Psoas muscle (tissue), 8 donors: Measurements from ENCODE around the gene CEP85. TPM values are rescaled to one million over a fixed set of nuclear protein-coding genes. Genes with fewer than 3 reads are reported as not detected.

Experiments used
- ATAC-seq, 4 donors: fragments of 200-7000 bp; cut with Tn5 transposase; one replicate each; pipeline ENCODE4 v1.9.1; 2020; ENCODE audit warnings: moderate library complexity in 3 of 4, mild to moderate bottlenecking in 2 of 4
- DNase-seq, 2 donors: peaks; one replicate each; pipeline ENCODE4 v3.0.0-alpha.2; 2020
- H3K27ac ChIP-seq: fragments of 200-600 bp; one replicate; pipeline ENCODE4 v1.8.0; 2022
- H3K27me3 ChIP-seq, 3 donors: fragments of 200-600 bp in 1 of 3; one replicate each; pipeline versions ENCODE4 v1.6.1 to v1.8.0; 2013 to 2022; ENCODE audit warnings: low read length in 2 of 3, mild to moderate bottlenecking in 2 of 3, moderate library complexity in 1 of 3; ENCODE audit not compliant: insufficient read depth in 3 of 3
- H3K36me3 ChIP-seq, 2 donors: fragments of 200-600 bp in 1 of 2; one replicate each; pipeline versions ENCODE4 v1.6.1 to v1.8.0; 2013 to 2022; ENCODE audit warnings: low read depth in 1 of 2, mild to moderate bottlenecking in 1 of 2, moderate library complexity in 1 of 2; ENCODE audit not compliant: insufficient read depth in 1 of 2
- H3K4me1 ChIP-seq: fragments of 200-600 bp; one replicate; pipeline ENCODE4 v1.8.0; 2022
- H3K4me3 ChIP-seq: fragments of 200-600 bp; one replicate; pipeline ENCODE4 v1.8.0; 2022; ENCODE audit warnings: mild to moderate bottlenecking
- H3K9me3 ChIP-seq: fragments of 200-600 bp; one replicate; pipeline ENCODE4 v1.8.0; 2022
- CTCF ChIP-seq: fragments of 200-600 bp; IDR thresholded peaks from one replicate; pipeline ENCODE4 v1.8.0; 2022; ENCODE audit warnings: antibody characterized with exemption
- WGBS, 3 donors: extraction: QIAGEN DNeasy Blood & Tissue Kit; methylation state at CpG; one replicate each; pipeline versions ENCODE4 v1.1.6 to v1.1.7; 2013; 5-methylcytosine and 5-hydroxymethylcytosine counted together
- intact Hi-C, 2 donors: fragments of 100-400 bp; cut with DNase I; formaldehyde crosslinking; loops; one replicate each; pipeline versions ENCODE4 v1.11.0 to v1.14.2; 2022
- polyA plus RNA-seq, 3 donors: library from polyadenylated mRNA; stranded (reverse); fragments of 200-250 nt; gene quantifications; one replicate each; pipeline ENCODE4 v1.2.3, GENCODE V29; 2013
- total RNA-seq, 4 donors: library from RNA; stranded (reverse); fragmentation: NEBNext Ultra II Directional in 2 of 4; extraction: Animal tissue kit (Norgen Biotek cat#: 25700) in 2 of 4; gene quantifications; one replicate each; pipeline versions ENCODE4 v1.2.1 to v1.2.4, GENCODE V29; 2021 to 2023
- donor health status: healthy with polysubstance abuse.
- donor health status: DM: no; HTN: no; CAD: no; lungs with moderate emphysema.
- donor health status: Bipolar disorder and iron deficiency.
- donor health status: healthy.
- donor health status: DM: yes; HTN: yes; CAD: no.
- donor health status: DM: no; HTN: no; CAD: no.
- donor health status: DM: no; HTN: no; CAD: no.
- donor health status: DM: yes; HTN: yes; CAD: no.

CEP85 gene
- total and polyA plus RNA-seq, 7 donors, result 14.8 to 52.5 (median 24.2) TPM

- H3K36me3 ChIP-seq, result no peaks in the 10 kb centered on the region
- DNase-seq (no peak), ATAC-seq (no peak)
- H3K4me3 ChIP-seq, result no peak overlapping the region
- no peak for TF ChIP-seq CTCF
- peaks cover 31% of the 10 kb centered on the region for H3K4me1 ChIP-seq
- no peaks in the 10 kb centered on the region for H3K27me3 ChIP-seq
- no peaks in the 10 kb centered on the region for H3K9me3 ChIP-seq
- intact Hi-C loops, result loop anchor here in 1 of 2 donors (2.0 kb wide), 1 partner anchor 33 kb away; no protein-coding TSS in a partner anchor
- H3K27ac ChIP-seq, result no peak overlapping the region
- WGBS, 3 donors, result 82 to 88% (median 86%) methylated on average over 5 of the region's 5 CpGs
Observed at GRCh38 chr1:26287811-26288210, 53.8 kb downstream of the CEP85 start.

GRCh38 chr1:26288311-26288941 lies 54.4 kb downstream of the CEP85 start:
- H3K4me3 ChIP-seq, result no peak overlapping the region
- intact Hi-C loops, result no loop called here
- peak overlapping the region; percentile 30 for H3K27ac ChIP-seq
- no peaks in the 10 kb centered on the region for H3K9me3 ChIP-seq
- no peaks in the 10 kb centered on the region for H3K36me3 ChIP-seq
- ATAC-seq, result no peak
- H3K27me3 ChIP-seq, result no peaks in the 10 kb centered on the region
- TF ChIP-seq CTCF, result no peak
- peak in 1 of 2 donors; percentile 53 for DNase-seq
- peaks cover 31% of the 10 kb centered on the region for H3K4me1 ChIP-seq
- WGBS, 3 donors, result 41 to 54% (median 42%) methylated on average over 5 of the region's 5 CpGs

- Histone ChIP-seq H3K27me3 (no peaks in the 10 kb centered on the region), H3K4me1 (peaks cover 30% of the 10 kb centered on the region), H3K9me3 (no peaks in the 10 kb centered on the region), H3K4me3 (no peak overlapping the region), H3K36me3 (no peaks in the 10 kb centered on the region), H3K27ac (peak overlapping the region; percentile 36)
- TF ChIP-seq CTCF, result no peak
- WGBS, 3 donors, result 84 to 90% (median 87%) methylated on average over 21 of the region's 21 CpGs
- ATAC-seq (no peak), DNase-seq (peak in 1 of 2 donors; percentile 59)
- intact Hi-C loops, result no loop called here
Observed at GRCh38 chr1:26289158-26290059, 55.4 kb downstream of the CEP85 start.

DNA sequence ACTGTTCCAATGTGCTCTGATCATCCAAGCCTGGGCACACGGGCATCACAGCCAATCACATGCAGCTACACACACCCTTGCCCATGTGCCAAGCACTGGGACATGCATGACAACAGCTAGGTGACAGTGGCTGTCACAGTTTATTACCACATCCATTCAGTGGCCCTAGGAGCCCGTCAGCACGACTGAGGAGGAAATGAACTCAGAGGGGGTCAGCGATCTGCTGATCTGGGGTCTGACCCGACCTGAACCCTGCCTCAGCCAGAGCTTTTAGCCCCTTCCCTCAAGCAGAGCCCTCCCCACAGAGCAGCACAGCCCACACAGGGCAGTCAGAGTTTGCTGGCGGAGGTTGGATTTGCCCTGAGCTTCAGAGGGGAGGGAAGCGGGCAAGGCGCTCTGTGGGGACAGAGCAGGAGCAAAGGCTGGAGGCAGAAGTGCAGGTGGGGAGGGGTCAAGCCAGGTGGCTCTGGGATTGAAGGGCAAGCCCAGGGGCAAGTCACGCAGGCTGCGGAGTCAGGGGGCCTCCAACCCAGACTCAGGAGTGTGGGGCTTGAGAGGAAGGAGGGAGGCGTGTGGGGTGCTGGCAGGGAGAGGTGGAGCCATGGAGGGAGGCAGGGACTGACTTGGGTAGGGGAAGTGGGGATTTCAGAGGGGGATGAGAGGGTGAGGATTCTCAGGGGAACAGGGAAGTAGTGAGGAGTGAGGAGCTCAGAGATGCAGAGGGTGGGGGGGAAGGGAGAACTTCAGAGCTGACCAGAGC lies 56.3 kb downstream of the CEP85 start:
- 67 to 77% (median 76%) methylated on average over 10 to 11 of the region's 11 CpGs for WGBS, 3 donors
- no peaks in the 10 kb centered on the region for H3K27me3 ChIP-seq
- no peaks in the 10 kb centered on the region for H3K36me3 ChIP-seq
- no peaks in the 10 kb centered on the region for H3K9me3 ChIP-seq
- ATAC-seq, result no peak
- DNase-seq, result peak in 1 of 2 donors; percentile 52
- intact Hi-C loops, result no loop called here
- H3K4me1 ChIP-seq, result peaks cover 21% of the 10 kb centered on the region
- no peak for TF ChIP-seq CTCF
- H3K4me3 ChIP-seq, result no peak overlapping the region
- H3K27ac ChIP-seq, result peak overlapping the region; percentile 23
